GM19324 (cell line): ENCODE results near the gene CFHR5.
"Not testable (repeated sequence)": the region's sequence is repeated elsewhere in the genome, so short reads cannot be mapped to it uniquely, and the experiment has no call there.

Source experiments
- ATAC-seq: cut with Tn5 transposase; IDR thresholded peaks from one replicate; pipeline ENCODE4 v1.9.1; 2021; ENCODE audit warnings: mild to moderate bottlenecking, moderate library complexity; ENCODE audit not compliant: unreplicated experiment, low FRiP score

CFHR5 gene

DNA sequence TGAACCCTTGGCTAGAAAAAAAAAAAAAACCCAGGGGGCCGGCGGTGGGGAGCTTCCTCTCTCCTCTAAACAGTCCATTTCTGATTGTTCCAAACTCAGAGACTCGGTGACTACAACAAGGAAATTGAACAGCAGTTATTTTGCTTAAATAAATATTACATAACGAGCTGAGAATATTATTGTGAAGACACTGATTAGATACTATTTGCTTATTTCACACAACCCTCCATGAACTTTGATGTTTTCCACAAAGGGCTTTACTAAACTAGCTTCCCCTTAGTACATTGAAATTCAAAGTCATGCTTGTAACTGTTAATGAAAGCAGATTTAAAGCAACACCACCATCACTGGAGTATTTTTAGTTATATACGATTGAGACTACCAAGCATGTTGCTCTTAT is at the start of gene CFHR5:
Gene CFHR5, plus strand, starts transcription at position 279 of the 400 bp plus-strand sequence. Its CDS starts 109 bp downstream, at position 388.
- ATAC-seq, result no peak

DNA sequence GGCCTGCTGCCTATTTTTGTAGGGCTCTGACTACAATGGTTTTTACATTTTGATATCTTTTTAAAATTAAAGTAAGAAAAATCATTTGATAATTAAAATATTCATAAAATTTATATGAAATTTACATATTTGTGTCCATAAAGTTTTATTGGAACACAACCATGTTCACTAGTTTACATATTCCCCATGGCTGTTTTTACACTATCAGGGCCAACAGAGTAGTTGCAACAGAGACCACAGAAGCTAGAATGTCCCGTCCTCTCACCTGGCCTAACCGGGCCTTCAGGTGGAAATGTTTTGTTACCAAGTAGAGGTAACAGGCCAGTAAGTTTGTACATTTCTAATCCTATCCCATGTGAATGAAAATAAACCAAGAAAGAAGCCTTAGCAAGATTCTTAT is 44.5 kb upstream of the CFHR5 start:
- not testable (repeated sequence) for ATAC-seq

DNA sequence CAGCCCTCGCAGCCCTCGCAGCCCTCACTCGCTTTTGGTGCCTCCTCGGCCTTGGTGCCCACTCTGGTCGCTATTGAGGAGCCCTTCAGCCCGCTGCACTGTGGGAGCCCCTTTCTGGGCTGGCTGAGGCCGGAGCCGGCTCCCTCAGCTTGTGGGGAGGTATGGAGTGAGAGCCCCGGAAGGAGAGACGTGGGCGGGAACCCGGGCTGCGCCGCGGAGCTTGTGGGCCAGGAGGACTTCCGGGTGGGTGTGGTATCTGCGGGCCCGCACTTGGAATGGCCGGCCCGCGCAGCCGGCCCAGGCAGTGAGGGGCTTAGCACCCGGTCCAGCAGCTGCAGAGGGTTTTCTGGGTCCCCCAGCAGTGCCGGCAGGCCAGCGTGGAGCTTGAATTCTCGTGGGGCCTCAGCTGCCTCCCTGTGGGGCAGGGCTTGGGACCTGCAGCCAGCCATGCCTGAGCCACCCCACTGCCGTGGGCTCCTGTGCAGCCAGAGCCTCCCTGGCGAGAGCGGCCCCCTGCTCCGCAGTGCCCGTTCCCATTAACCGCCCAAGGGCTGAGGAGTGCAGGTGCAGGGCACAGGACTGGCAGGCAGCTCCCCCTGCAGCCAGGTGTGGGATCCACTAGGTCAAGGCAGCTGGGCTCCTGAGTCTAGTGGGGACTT is 43.7 kb upstream of the CFHR5 start:
- no peak for ATAC-seq

DNA sequence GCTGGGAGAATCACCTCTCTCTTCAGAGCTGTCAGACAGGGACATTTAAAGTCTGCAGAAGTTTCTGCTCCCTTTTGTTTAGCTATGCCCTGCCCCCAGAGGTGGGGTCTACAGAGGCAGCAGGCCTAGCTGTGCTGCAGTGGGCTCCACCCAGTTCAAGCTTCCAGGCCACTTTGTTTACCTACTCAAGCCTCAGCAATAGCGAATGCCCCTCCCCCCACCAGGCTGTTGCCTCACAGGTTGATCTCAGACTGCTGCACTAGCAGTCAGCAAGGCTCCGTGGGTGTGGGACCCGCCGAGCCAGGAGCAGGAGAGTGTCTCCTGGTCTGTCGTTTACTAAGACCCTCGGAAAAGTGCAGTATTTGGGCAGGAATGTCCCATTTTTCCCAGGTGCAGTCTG is 35.9 kb upstream of the CFHR5 start:
- ATAC-seq, result not testable (repeated sequence)

DNA sequence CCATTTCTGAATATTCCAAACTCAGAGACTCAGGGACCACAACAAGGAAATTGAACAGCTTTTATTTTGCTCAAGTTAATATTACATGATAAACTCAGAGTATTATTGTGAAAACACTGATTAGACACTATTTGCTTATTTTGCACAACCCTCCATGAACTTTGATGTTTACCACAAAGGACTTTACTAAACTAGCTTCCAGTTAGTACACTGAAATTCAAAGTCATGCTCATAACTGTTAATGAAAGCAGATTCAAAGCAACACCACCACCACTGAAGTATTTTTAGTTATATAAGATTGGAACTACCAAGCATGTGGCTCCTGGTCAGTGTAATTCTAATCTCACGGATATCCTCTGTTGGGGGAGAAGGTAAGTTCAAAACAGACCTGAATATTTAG is 33.8 kb upstream of the CFHR5 start, which contains the start of gene CFHR2:
Gene CFHR2, plus strand, starts transcription at position 171 of the 400 bp plus-strand sequence. Its CDS starts 143 bp downstream, at position 314.
- not testable (repeated sequence) for ATAC-seq

DNA sequence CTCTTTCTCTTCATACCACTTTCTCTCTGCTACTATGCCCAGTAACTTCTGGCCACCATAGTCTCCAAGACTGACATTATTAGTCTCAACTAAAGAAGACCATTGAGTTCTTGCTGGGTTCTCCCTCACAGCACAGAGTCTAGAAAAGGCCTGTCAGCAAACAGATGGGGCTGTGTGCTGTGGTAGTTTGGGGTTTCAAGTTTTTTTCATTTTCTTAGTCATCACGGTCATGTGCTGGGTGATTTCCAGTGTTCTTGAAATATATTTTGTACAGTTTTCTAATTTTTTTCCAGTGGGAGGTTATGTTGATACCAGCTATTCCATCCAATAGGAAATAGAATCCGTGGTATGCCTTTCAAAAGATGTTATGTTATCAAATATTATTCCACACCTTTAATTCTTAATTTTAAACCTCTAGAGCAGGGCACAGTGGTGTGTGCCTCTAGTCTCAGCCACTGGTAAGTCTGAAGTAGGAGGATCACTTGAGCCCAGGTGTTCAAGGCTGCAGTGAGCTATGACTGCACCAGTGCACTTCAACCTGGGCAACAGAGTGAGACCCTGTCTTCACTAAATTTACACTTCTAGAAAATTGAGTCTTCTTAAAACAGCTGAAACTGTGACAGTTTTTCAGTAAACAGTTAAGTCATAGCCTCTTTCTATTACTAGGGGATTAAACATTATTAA is 25.5 kb upstream of the CFHR5 start:
- ATAC-seq, result no peak

DNA sequence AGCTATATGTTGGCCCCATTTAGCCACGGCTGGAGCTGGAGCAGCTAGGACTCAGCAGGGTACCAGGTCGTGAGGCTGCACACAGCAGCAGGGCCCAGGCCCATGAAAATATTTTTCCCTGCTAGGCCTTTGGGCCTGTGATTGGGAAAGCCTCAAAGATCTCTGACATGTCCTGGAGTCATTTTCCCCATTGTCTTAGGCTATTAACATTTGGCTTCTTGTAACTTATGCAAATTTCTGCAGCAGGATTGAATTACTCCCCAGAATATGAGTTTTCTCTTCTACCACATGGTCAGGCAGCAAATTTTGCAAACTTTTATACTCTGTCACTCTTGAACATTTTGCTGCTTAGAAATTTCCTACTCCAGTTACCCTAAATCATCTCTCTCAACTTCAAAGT is 22.6 kb upstream of the CFHR5 start:
- no peak for ATAC-seq

DNA sequence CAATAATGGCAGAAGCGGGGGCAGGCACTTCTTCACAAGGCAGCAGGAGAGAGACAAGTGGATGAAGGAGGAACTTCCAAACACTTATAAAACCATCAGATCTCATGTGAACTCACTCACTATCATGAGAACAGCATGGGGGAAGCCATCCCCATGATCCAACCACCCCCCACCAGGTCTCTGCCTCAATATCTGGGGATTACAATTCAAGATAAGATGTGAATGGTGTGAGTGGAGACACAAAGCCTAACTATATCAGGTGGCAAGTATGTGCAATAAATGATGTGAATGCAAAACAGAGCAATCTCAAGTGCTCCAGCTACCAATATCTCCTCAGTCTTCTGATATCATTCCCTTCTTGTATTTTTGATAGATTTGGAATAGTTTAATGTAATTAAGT is 21.4 kb upstream of the CFHR5 start:
- no peak for ATAC-seq

DNA sequence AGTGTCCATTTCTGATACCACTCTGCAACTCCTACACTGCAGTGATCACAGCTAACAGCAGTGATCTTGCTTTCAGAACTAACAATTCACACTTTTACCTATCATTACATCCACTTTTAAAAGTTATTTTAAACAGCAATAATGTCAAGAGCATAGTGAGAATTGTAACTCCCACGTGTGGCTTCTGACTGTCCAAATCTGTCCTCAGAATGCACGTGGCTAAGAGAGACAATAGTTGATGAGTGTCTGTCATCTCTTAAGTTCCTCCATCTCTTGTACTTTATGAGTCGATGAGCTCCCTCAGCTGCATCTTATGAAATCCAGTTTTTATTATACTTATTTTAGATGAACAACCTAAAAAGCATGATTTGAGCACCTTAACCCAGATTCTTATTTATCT is 16.5 kb upstream of the CFHR5 start:
- no peak for ATAC-seq

DNA sequence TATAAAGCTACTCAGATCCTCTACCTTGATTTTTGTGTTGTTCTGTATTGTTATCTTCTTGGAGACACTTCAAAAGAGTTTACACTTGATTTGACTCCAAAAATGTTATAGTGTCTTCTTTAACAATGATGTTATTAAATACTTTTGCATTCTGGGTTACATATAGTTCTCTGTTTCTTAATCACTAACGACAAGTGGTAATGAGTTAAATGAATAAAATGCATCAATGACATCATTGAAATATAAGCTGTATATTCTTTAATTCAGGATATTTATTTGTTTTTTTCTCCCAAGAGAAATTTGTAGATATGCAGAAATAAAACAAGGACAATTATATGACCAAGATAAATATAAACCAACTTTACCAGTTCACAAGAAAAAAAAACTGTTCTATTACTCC is 7.2 kb upstream of the CFHR5 start:
- no peak for ATAC-seq

DNA sequence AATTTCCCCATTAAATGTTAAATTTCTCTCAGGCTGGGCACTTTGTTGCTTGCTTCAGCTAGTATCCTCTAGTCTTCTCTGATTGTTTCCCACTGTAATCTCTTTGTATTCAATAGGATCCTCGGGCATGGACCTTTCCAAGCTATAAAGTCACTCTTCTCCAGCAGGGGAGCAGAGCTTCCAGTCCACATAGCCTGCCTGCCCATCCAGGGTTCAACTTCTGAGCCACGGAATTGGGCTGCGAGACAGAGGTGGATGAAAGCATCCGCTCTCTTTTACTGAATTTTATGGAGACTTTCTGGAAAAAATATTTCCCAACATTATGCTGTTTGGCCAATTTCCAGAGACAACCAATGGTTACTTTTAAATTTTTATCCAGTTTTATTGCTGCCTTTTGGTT is 1.1 kb upstream of the CFHR5 start:
- no peak for ATAC-seq

DNA sequence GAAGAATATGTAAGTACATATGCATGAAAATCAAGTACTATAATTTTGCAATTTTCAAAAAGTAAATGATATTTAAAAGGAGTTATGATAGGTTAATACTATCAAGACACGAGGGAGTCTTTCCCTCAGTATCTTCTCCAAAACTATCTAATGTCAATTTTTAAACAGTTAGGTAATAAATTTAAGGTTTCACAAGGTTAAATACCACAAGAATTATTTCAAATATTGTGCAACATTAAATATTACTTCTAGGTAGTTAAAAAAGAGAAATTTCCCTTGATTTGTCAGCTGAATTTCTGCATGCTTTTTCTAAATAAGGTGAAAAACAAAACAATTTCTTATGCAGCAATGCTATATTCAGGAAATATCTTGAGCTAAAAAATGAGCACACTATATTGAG is 3.5 kb downstream of the CFHR5 start:
- ATAC-seq, result no peak

DNA sequence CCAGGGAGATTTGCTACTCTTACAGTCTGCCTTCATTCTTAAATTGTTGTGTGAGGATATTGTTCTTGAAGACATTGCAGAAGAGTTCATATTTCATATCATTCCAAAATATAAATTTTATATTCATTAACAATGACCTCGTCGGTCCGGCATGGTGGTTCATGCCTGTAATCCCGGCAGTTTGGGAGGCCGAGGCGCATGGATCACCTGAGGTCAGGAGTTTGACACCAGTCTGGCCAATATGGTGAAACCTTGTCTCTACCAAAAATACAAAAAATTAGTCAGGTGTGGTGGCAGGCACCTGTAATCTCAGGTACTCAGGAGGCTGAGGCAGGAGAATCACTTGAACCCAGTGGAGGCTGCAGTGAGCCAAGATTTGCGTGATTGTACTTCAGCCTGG is 4.9 kb downstream of the CFHR5 start:
- not testable (repeated sequence) for ATAC-seq

DNA sequence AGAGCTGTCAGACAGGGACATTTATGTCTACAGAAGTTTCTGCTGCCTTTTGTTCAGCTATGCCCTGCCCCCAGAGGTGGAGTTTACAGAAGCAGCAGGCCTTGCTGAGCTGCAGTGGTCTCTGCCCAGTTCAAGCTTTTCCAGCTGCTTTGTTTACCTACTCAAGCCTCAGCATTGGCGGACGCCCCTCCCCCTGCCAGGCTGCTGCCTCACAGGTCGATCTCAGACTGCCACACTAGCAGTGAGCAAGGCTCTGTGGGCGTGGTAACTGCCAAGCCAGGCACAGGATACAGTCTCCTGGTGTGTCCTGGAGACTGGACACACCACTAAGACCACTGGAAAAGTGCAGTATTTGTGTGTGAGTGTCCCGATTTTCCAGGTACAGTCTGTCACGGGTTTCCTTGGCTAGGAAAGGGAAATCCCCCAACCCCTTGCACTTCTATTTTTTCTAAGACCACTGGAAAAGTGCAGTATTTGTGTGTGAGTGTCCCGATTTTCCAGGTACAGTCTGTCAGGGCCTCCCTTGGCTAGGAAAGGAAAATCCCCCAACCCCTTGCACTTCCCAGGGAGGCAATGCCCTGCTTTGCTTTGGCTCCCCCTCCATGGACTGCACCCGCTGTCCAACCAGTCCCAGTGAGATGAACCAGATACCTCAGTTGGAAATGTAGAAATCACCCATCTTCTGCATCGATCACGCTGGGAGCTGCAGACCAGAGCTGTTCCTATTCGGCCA is 14.7 kb downstream of the CFHR5 start:
- not testable (repeated sequence) for ATAC-seq

DNA sequence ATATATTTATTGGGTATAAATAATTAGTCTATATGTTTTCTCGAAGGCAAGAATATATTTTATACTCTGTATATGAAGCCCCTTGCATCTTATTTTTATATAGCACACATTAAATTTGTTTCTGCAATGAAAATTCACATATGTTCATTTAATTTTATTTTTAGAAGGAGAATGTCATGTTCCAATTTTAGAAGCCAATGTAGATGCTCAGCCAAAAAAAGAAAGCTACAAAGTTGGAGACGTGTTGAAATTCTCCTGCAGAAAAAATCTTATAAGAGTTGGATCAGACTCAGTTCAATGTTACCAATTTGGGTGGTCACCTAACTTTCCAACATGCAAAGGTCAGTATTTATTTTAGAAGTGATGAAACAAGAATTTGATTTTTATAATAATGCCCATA is 16.6 kb downstream of the CFHR5 start:
- ATAC-seq, result no peak

DNA sequence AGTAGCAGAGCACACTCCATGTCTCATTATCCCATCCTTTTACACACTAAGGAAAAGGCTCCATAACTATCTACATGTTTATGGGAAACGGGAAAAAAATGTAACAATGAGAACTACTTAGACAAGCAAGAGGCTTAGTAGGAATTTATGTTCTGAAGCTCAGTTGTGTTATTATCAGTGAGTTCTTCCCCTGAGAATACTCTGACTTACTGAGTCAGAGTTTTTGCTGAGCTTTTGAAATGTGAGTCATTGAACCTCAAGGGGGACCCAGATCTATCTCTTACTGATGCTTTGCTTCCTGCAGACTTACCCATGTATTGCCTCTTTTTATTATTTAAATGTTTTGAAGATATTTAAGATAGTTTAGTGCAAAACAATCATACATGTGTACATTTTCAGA is 20.1 kb downstream of the CFHR5 start:
- ATAC-seq, result no peak

DNA sequence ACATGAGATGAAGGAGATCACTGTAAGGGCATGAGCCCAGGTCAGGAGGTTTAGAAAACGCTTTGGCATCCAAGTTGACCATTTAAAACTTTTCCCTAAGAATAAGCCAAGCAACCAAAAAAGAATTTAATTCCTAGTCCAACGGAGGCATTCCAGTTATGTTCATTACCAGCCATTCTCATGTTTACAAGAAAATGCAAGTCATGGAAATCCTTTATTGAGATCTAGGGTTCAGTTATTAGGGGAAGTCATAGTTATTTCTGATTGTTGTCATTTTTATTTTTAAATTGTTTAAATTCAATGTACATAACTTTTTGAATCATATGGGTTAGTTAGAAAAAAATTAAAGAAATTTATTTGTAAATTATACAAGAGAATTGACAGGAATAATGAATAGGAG is 24.5 kb downstream of the CFHR5 start:
- no peak for ATAC-seq

DNA sequence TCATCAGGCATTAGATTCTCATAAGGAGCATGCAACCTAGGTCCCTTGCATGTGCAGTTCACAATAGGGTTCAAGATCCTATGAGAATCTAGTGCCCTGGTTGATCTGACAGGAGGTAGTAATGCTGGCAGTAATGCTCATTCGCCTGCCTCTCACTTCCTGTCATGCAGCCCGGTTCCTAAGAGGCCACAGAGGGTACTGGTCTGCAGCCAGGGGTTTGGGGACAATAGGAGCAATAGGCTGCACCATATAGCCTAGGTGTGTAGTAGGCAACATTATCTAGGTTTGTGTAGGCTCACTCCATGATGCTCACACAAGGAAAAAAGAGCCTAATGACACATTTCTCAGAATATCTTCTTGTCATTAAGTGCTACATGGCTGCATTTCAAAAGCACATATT is 25.8 kb downstream of the CFHR5 start:
- no peak for ATAC-seq

DNA sequence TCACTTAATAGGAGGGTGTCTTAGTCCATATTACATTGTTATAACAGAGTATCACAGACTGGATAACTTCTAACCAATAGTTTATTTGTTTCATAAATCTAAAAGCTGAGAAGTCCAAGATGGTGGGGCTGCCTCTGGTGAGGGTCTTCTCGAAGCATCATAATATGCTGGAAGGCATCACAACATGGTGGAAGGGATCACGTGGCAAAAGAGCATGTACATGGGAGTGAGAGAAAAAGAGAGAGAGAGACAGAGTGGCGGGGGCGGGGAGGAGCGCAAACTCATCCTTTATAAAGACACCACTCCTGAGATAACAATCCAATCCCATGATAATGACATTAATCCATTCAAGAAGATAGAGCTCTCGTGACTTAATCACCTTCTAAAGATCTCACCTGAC is 31.5 kb downstream of the CFHR5 start:
- no peak for ATAC-seq

DNA sequence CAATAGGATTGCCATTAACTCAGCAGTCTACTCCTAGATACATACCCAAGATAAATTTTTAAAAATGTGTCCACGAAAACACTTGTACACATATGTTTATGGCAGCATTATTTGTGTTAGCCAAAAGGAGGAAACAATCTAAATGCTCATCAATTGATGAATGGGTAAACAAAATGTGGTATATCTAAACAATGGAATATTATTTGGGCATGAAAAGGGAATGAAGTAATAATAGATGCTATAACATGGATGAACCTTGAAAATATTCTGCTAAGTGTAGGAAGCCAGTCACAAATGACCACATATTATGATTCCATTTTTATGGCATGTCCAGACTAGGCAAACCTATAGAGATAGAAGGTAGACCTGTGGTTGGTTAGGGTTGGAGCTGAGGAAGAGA is 34.3 kb downstream of the CFHR5 start:
- ATAC-seq, result no peak

DNA sequence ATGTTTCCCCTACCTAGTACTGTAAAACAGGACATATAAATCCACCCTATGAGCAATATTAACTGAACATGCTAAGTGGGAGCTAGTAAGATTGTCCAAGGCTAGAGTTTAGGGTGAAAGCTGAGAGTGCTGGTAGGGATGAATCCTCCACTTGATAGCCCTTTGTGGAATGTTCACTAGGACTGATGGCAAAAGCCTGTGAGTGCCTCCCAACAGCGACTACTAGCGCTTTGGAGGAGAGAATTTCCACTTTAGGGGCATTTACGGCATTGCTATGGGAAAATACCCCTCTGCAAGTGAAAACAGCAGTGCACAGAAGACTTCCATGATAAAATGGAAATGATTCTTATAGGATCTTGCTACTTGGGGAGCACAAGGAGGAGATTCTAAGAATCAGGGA is 35.9 kb downstream of the CFHR5 start:
- no peak for ATAC-seq

DNA sequence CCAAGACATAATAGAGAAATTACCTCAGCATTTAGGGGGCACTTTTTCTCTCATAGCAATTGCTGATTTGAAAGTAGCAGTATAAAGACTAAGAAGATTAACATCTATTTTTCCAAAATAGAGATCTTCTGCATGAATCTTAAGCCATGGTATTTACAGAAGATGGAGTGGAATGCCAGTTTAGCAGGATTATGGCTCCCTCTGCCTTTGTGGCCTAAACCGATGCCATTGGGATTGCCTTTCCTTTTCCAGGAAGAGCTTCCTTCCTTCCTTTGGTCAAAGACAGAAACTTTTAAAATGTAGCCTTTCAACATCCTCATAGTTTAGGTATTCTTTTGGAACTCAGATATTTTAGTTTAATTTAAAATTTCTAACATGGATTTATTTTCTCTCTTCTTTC is 39.4 kb downstream of the CFHR5 start:
- ATAC-seq, result no peak
